Mesothelial cell of epicardium (in vitro differentiated cells): ENCODE results near the gene CR2. TPM values are rescaled to one million over a fixed set of nuclear protein-coding genes. Genes with fewer than 3 reads are reported as not detected.

Experiments used
- DNase-seq, 2 experiments: peaks; one replicate each; pipeline ENCODE4 v3.0.0; 2021; ENCODE audit warnings: low spot score in 2 of 2; ENCODE audit not compliant: unreplicated experiment in 2 of 2
- H3K27ac Mint-ChIP-seq: 2 replicates; pipeline ENCODE4 v1.8.0; 2021; ENCODE audit warnings: mixed read lengths
- H3K27me3 Mint-ChIP-seq: 2 replicates; pipeline ENCODE4 v1.8.0; 2021; ENCODE audit warnings: low read depth, mixed read lengths
- H3K36me3 Mint-ChIP-seq: 2 replicates; pipeline ENCODE4 v1.8.0; 2021; ENCODE audit warnings: mixed read lengths
- H3K4me1 Mint-ChIP-seq: 2 replicates; pipeline ENCODE4 v1.8.0; 2021; ENCODE audit warnings: mixed read lengths
- H3K4me3 Mint-ChIP-seq: 2 replicates; pipeline ENCODE4 v1.8.0; 2021; ENCODE audit warnings: mild to moderate bottlenecking, moderate library complexity, mixed read lengths
- H3K9me3 Mint-ChIP-seq: 2 replicates; pipeline ENCODE4 v1.8.0; 2021; ENCODE audit warnings: mixed read lengths
- total RNA-seq: library from RNA; stranded (reverse); gene quantifications from 3 replicates; pipeline ENCODE4 v1.2.1, GENCODE V29; 2021
- TF ChIP-seq, protein P1 (sequence below): fragments of 200-600 bp; sonication (generic); IDR thresholded peaks from one replicate; pipeline ENCODE4 v1.5.0; 2021; ENCODE audit warnings: antibody characterized with exemption; ENCODE audit not compliant: unreplicated experiment

The CR2 gene
- not detected in 3 replicates for total RNA-seq

DNA sequence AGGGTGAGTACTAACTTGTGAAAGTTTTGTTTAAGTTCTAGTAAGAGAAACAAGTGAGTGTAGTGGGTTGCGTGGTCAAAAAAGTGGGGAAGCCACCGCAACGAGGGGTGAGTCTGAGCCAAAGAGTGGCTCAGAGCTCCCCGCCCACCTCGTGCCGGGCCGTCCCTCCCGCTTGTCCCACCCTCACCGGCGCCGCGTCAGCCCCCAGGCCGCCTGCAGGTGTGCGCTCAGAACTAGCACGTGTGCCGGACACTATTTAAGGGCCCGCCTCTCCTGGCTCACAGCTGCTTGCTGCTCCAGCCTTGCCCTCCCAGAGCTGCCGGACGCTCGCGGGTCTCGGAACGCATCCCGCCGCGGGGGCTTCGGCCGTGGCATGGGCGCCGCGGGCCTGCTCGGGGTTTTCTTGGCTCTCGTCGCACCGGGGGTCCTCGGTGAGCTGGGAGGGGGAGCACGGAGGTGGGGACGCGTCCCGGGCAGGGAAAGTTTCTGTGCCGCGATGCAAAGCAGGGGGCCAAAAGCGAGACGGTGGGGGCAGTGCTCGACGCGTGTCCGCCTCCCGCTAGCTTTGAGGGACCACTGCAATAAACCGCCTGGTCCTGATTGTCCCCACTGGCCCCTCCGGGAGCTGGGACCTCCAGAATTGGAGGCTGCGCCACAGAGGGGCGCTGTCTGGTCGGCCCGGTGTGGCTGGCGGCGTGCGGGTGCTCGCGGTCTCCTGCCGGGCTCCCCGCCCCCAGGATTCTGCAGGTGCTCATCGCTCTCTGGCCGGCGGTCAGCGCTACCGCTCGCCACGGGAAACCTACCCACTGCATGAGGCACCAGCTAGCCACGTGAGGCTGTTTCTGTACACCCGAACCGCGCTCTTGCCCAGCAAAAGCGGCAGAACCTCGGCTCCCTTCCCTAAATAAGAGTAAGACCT, at the start of gene CR2:
CR2 (plus strand) TSS at position 283 of the 919 bp plus-strand sequence; CDS start at position 374, 91 bp downstream.
- peaks cover 40% of the 10 kb centered on the region for H3K27me3 Mint-ChIP-seq
- no peaks in the 10 kb centered on the region for H3K9me3 Mint-ChIP-seq
- peak within 1 kb of the TSS; percentile 52 for H3K4me3 Mint-ChIP-seq
- H3K27ac Mint-ChIP-seq, result no peak within 1 kb of the TSS
- TF ChIP-seq, protein P1, sequence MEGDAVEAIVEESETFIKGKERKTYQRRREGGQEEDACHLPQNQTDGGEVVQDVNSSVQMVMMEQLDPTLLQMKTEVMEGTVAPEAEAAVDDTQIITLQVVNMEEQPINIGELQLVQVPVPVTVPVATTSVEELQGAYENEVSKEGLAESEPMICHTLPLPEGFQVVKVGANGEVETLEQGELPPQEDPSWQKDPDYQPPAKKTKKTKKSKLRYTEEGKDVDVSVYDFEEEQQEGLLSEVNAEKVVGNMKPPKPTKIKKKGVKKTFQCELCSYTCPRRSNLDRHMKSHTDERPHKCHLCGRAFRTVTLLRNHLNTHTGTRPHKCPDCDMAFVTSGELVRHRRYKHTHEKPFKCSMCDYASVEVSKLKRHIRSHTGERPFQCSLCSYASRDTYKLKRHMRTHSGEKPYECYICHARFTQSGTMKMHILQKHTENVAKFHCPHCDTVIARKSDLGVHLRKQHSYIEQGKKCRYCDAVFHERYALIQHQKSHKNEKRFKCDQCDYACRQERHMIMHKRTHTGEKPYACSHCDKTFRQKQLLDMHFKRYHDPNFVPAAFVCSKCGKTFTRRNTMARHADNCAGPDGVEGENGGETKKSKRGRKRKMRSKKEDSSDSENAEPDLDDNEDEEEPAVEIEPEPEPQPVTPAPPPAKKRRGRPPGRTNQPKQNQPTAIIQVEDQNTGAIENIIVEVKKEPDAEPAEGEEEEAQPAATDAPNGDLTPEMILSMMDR, result no peak
- no peaks in the 10 kb centered on the region for H3K36me3 Mint-ChIP-seq
- peak; percentile 33 to 47 for DNase-seq
- peaks cover 8% of the 10 kb centered on the region for H3K4me1 Mint-ChIP-seq

GRCh38 chr1:207404849-207405525, 49.1 kb upstream of the CR2 start:
- H3K9me3 Mint-ChIP-seq, result no peaks in the 10 kb centered on the region
- H3K36me3 Mint-ChIP-seq, result no peaks in the 10 kb centered on the region
- no peak overlapping the region for H3K4me3 Mint-ChIP-seq
- TF ChIP-seq, protein P1, result peak; percentile 66
- peaks cover 20% of the 10 kb centered on the region for H3K27me3 Mint-ChIP-seq
- DNase-seq, result no peak
- peaks cover 2% of the 10 kb centered on the region for H3K4me1 Mint-ChIP-seq
- H3K27ac Mint-ChIP-seq, result no peak overlapping the region

GRCh38 chr1:207405814-207406213, 48.3 kb upstream of the CR2 start:
- Mint-ChIP-seq H3K27ac (no peak overlapping the region), H3K4me1 (peaks cover 2% of the 10 kb centered on the region), H3K4me3 (no peak overlapping the region), H3K27me3 (peaks cover 20% of the 10 kb centered on the region), H3K9me3 (peaks cover 3% of the 10 kb centered on the region), H3K36me3 (no peaks in the 10 kb centered on the region)
- no peak for DNase-seq
- TF ChIP-seq, protein P1, result no peak

DNA sequence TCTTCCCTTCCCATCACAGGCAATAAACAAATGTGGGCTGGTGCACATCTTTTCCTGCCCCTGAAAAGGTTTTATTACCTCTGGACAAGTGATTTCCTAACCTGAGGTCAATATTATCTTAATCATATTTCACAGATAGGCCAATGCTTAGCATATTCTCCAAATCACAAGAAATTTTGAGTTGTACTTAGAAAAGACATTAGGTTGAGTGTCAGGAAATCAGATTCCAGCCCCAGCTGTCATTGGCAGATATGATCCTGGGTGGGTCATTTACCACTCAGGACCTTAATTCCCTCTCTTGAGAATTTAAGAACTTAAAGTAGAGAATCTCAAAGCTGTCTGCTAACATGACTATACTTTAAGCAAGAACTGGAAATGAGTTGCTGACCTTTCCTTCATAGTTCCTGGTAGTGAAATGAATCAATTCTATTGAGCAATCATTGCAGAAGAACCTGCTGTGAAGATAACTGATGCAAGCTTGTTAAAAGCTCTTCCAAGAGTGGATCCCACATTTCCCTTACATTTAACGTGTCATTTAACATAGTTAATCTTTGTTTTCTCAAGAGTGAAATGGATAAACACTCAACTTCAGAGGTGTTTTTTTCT, 46.4 kb upstream of the CR2 start:
- H3K27me3 Mint-ChIP-seq, result peaks cover 20% of the 10 kb centered on the region
- no peak overlapping the region for H3K4me3 Mint-ChIP-seq

DNA sequence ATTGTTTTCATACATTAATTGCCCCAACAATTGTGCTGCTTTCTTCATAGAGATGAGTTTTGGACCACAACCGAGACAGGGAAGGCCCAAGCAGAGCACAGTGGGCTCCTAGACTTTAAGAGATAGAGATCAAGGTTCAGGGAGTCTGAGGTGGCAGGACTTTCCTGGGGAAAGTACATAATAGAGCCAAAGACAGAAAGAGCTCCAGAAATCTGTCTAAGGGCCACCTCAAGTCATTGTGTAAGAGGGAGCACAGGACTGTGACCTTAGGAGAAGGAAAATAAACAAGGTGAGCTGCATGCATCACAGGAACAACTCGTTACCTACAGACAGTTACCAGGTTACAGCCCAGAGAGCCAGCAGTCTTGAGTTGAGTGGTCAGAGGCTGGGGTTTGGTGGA, 41.3 kb upstream of the CR2 start:
- Mint-ChIP-seq H3K36me3 (no peaks in the 10 kb centered on the region), H3K4me1 (no peaks in the 10 kb centered on the region), H3K4me3 (no peak overlapping the region), H3K27me3 (peaks cover 24% of the 10 kb centered on the region), H3K9me3 (peaks cover 4% of the 10 kb centered on the region), H3K27ac (no peak overlapping the region)
- no peak for DNase-seq
- TF ChIP-seq, protein P1, result no peak

More for the DNA sequence above, 46.4 kb upstream of the CR2 start:
- Mint-ChIP-seq H3K9me3 (peaks cover 4% of the 10 kb centered on the region), H3K4me1 (no peaks in the 10 kb centered on the region), H3K36me3 (no peaks in the 10 kb centered on the region), H3K27ac (no peak overlapping the region)
- DNase-seq, result no peak
- TF ChIP-seq, protein P1, result no peak
